ENCODE results near the gene CIBAR2.

Gene CIBAR2

DNA sequence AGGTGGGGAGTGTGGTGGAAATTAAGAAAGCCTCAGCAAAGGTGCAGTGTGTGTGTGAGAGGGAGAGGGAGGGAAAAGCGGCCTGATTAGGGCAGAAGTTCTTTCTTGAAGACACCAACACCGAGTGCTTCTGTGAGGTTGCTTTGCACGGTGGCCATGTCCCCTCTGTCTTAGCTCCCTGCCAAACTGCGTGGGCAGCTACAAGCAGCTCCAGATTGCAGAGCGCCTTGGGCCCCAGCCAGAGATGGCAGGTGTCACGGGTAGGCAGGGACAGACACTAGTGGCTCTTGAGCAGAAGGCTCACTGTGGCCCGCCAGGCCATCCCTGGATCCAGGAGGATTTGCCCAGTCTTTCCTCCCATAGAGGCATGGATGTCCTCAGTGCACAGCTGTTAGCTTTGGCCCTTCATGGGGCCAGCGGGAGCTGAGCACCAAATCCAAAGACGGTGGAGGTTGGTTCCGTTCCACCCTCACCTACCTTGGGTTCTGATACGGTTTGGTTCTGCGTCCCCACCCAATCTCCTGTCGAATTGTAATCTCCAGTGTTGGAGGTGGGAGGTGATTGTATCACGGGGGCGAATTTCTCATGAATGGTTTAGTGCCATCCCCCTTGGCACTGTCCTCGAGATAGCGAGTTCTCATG is 63.2 kb downstream of the CIBAR2 start:
- no peak for DNase-seq (ENCODE audit: extremely low read depth, insufficient read length)
- no peak overlapping the region for H3K4me3 ChIP-seq (replicated peaks; ENCODE audit: low read depth, low read length)
- H3K36me3 ChIP-seq (ENCODE audit: control insufficient read depth, insufficient read depth, low read length), result no peaks in the 10 kb centered on the region; the same call in 1 of the 2 replicates
- TF ChIP-seq, protein P1, sequence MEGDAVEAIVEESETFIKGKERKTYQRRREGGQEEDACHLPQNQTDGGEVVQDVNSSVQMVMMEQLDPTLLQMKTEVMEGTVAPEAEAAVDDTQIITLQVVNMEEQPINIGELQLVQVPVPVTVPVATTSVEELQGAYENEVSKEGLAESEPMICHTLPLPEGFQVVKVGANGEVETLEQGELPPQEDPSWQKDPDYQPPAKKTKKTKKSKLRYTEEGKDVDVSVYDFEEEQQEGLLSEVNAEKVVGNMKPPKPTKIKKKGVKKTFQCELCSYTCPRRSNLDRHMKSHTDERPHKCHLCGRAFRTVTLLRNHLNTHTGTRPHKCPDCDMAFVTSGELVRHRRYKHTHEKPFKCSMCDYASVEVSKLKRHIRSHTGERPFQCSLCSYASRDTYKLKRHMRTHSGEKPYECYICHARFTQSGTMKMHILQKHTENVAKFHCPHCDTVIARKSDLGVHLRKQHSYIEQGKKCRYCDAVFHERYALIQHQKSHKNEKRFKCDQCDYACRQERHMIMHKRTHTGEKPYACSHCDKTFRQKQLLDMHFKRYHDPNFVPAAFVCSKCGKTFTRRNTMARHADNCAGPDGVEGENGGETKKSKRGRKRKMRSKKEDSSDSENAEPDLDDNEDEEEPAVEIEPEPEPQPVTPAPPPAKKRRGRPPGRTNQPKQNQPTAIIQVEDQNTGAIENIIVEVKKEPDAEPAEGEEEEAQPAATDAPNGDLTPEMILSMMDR (IDR thresholded peaks at IDR 0.05; ENCODE audit: insufficient read depth, low read length, poor library complexity, severe bottlenecking), result no peak
- no peaks in the 10 kb centered on the region; the same call in 1 of the 2 replicates for H3K27me3 ChIP-seq (replicated peaks; ENCODE audit: control insufficient read depth, insufficient read depth, low read length)

Measured in GM06990 (cell line).